Measurements from ENCODE around the gene SEC11C. TPM values are rescaled to one million over a fixed set of nuclear protein-coding genes. Genes with fewer than 3 reads are reported as not detected.

Gene SEC11C
- total RNA-seq, 1 donor from 2014 or later = 53.4 TPM

- H3K9me3 Mint-ChIP-seq = no peaks in the 10 kb centered on the region
- H3K27ac Mint-ChIP-seq = no peak overlapping the region
- H2AFZ ChIP-seq (replicated peaks) = no peak overlapping the region
- no peaks in the 10 kb centered on the region for H3K79me2 ChIP-seq (ENCODE audit: low read depth)
- no peak overlapping the region for H3K4me3 Mint-ChIP-seq
- no peak for DNase-seq (ENCODE audit: low spot score)
- H3K27me3 Mint-ChIP-seq (ENCODE audit: insufficient read depth, low read depth) = peaks cover 8% of the 10 kb centered on the region
- H3K4me1 ChIP-seq = no peaks in the 10 kb centered on the region
- H3K4me3 ChIP-seq = no peak overlapping the region
- no peaks in the 10 kb centered on the region for H3K36me3 Mint-ChIP-seq
- no peak overlapping the region for H3K27ac ChIP-seq
- no peaks in the 10 kb centered on the region for H3K27me3 ChIP-seq
- H3K9ac ChIP-seq = no peak overlapping the region
- no peaks in the 10 kb centered on the region for H3K9me3 ChIP-seq (ENCODE audit: low read depth)
- H3K4me2 ChIP-seq = no peak overlapping the region
- no peaks in the 10 kb centered on the region for H3K4me1 Mint-ChIP-seq
- no peaks in the 10 kb centered on the region for H3F3A ChIP-seq (ENCODE audit: low read depth)
- TF ChIP-seq EZH2phosphoT487 (IDR thresholded peaks at IDR 0.05) = no peak
- no peak for TF ChIP-seq EZH2 (IDR thresholded peaks at IDR 0.05)
- TF ChIP-seq, protein P1, sequence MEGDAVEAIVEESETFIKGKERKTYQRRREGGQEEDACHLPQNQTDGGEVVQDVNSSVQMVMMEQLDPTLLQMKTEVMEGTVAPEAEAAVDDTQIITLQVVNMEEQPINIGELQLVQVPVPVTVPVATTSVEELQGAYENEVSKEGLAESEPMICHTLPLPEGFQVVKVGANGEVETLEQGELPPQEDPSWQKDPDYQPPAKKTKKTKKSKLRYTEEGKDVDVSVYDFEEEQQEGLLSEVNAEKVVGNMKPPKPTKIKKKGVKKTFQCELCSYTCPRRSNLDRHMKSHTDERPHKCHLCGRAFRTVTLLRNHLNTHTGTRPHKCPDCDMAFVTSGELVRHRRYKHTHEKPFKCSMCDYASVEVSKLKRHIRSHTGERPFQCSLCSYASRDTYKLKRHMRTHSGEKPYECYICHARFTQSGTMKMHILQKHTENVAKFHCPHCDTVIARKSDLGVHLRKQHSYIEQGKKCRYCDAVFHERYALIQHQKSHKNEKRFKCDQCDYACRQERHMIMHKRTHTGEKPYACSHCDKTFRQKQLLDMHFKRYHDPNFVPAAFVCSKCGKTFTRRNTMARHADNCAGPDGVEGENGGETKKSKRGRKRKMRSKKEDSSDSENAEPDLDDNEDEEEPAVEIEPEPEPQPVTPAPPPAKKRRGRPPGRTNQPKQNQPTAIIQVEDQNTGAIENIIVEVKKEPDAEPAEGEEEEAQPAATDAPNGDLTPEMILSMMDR (IDR thresholded peaks at IDR 0.05) = no peak
- no peaks in the 10 kb centered on the region for H4K20me1 ChIP-seq (ENCODE audit: low read depth)
- H3K36me3 ChIP-seq = no peaks in the 10 kb centered on the region
Measured at GRCh38 chr18:59196161-59196725, 56.6 kb downstream of the SEC11C start.

GRCh38 chr18:59197636-59198035, 58.0 kb downstream of the SEC11C start:
- no peak for TF ChIP-seq EZH2phosphoT487 (IDR thresholded peaks at IDR 0.05)
- TF ChIP-seq EZH2 (IDR thresholded peaks at IDR 0.05) = no peak
- TF ChIP-seq, protein P1 (IDR thresholded peaks at IDR 0.05) = no peak
- Mint-ChIP-seq H3K4me3 (no peak overlapping the region), H3K9me3 (no peaks in the 10 kb centered on the region), H3K4me1 (no peaks in the 10 kb centered on the region), H3K27me3 (ENCODE audit: insufficient read depth, low read depth) (peaks cover 10% of the 10 kb centered on the region), H3K27ac (no peak overlapping the region), H3K36me3 (no peaks in the 10 kb centered on the region)
- Histone ChIP-seq H3K4me1 (no peaks in the 10 kb centered on the region), H2AFZ (replicated peaks) (no peak overlapping the region), H3K9ac (no peak overlapping the region), H3K79me2 (ENCODE audit: low read depth) (no peaks in the 10 kb centered on the region), H3K4me3 (no peak overlapping the region), H3K9me3 (ENCODE audit: low read depth) (no peaks in the 10 kb centered on the region), H3F3A (ENCODE audit: low read depth) (no peaks in the 10 kb centered on the region), H3K36me3 (no peaks in the 10 kb centered on the region), H4K20me1 (ENCODE audit: low read depth) (no peaks in the 10 kb centered on the region), H3K27me3 (no peaks in the 10 kb centered on the region), H3K4me2 (no peak overlapping the region), H3K27ac (no peak overlapping the region)
- DNase-seq (ENCODE audit: low spot score) = no peak

GRCh38 chr18:59198215-59198614, 58.5 kb downstream of the SEC11C start:
- Mint-ChIP-seq H3K4me1 (no peaks in the 10 kb centered on the region), H3K27me3 (ENCODE audit: insufficient read depth, low read depth) (peaks cover 12% of the 10 kb centered on the region), H3K9me3 (no peaks in the 10 kb centered on the region), H3K36me3 (no peaks in the 10 kb centered on the region), H3K27ac (no peak overlapping the region), H3K4me3 (no peak overlapping the region)
- Histone ChIP-seq H4K20me1 (ENCODE audit: low read depth) (no peaks in the 10 kb centered on the region), H2AFZ (replicated peaks) (no peak overlapping the region), H3K9me3 (ENCODE audit: low read depth) (no peaks in the 10 kb centered on the region), H3F3A (ENCODE audit: low read depth) (no peaks in the 10 kb centered on the region), H3K9ac (no peak overlapping the region), H3K4me2 (no peak overlapping the region), H3K4me3 (no peak overlapping the region), H3K27me3 (no peaks in the 10 kb centered on the region), H3K36me3 (no peaks in the 10 kb centered on the region), H3K27ac (no peak overlapping the region), H3K4me1 (no peaks in the 10 kb centered on the region), H3K79me2 (ENCODE audit: low read depth) (no peaks in the 10 kb centered on the region)
- no peak for DNase-seq (ENCODE audit: low spot score)
- TF ChIP-seq EZH2phosphoT487 (IDR thresholded peaks at IDR 0.05) (no peak), EZH2 (IDR thresholded peaks at IDR 0.05) (no peak)
- TF ChIP-seq, protein P1 (IDR thresholded peaks at IDR 0.05) = no peak

Measured in neural progenitor cell (in vitro differentiated cells).